T-cell (primary cell): Measurements from ENCODE around the gene PCBP2. TPM values are rescaled to one million over a fixed set of nuclear protein-coding genes. Genes with fewer than 3 reads are reported as not detected.
A peak's percentile ranks its signal among the peaks of the same experiment; 100 is the strongest.

ENCODE experiments used
- ATAC-seq, 4 experiments: fragments of 200-7000 bp in 3 of 4; fragments of 150-1000 bp in 1 of 4; cut with Tn5 transposase; replicated peaks in 1 of 4; 1 replicate in 3 of 4; 2 replicates in 1 of 4; pipeline ENCODE4 v1.10.0; 2021; ENCODE audit warnings: moderate library complexity in 3 of 4, mild to moderate bottlenecking in 2 of 4, moderate number of reproducible peaks in 1 of 4
- CTCF ChIA-PET, 2 donors: fragments of 300-600 bp; sonication (Branson Sonifier 250); formaldehyde crosslinking; loops; one replicate each; lab custom pipeline; 2022; ENCODE audit warnings: antibody characterized with exemption in 2 of 2; lab: Charles Lee
- POLR2A ChIA-PET, 2 donors: fragments of 300-600 bp; sonication (Branson Sonifier 250); formaldehyde crosslinking; loops; one replicate each; lab custom pipeline; 2022; ENCODE audit warnings: antibody characterized with exemption in 2 of 2; lab: Charles Lee
- DNase-seq, 35 experiments: peaks; one replicate each; pipeline versions ENCODE4 v3.0.0 to v3.0.0-alpha.2; 2013 to 2023
- H3K27ac ChIP-seq: one replicate; pipeline ENCODE4 v1.5.1; 2013; ENCODE audit warnings: low read length
- H3K27me3 ChIP-seq, 2 experiments: replicated peaks in 1 of 2; 1 replicate in 1 of 2; 2 replicates in 1 of 2; pipeline versions ENCODE4 v1.6.1 to v1.7.0; 2013; ENCODE audit warnings: low read length in 1 of 2, mixed read lengths in 1 of 2; ENCODE audit not compliant: control insufficient read depth in 2 of 2, insufficient read depth in 2 of 2; ENCODE audit errors: extremely low read depth in 1 of 2
- H3K36me3 ChIP-seq, 2 donors: 1 replicate in 1 of 2; 2 replicates in 1 of 2; pipeline versions ENCODE4 v1.6.1 to v1.7.0; 2013; ENCODE audit warnings: low read length in 1 of 2; ENCODE audit not compliant: control insufficient read depth in 2 of 2, insufficient read depth in 1 of 2; ENCODE audit errors: extremely low read depth in 1 of 2
- H3K4me1 ChIP-seq, 2 experiments: 1 replicate in 1 of 2; 2 replicates in 1 of 2; pipeline versions ENCODE4 v1.6.1 to v1.7.0; 2013; ENCODE audit warnings: low read length in 2 of 2, mixed read lengths in 1 of 2; ENCODE audit not compliant: insufficient read depth in 2 of 2, control insufficient read depth in 1 of 2; ENCODE audit errors: extremely low read depth in 1 of 2
- H3K4me3 ChIP-seq, 2 donors: 1 replicate in 1 of 2; 2 replicates in 1 of 2; pipeline versions ENCODE4 v1.5.1 to v1.7.0; 2013; ENCODE audit warnings: mild to moderate bottlenecking in 2 of 2, low read length in 1 of 2, moderate library complexity in 1 of 2; ENCODE audit not compliant: control insufficient read depth in 1 of 2; ENCODE audit errors: extremely low read depth in 1 of 2
- H3K9me3 ChIP-seq: 2 replicates; pipeline ENCODE4 v1.7.0; 2013
- H3K27ac Mint-ChIP-seq, 2 donors: one replicate each; pipeline ENCODE4 v1.8.0; 2020 to 2021; ENCODE audit warnings: mild to moderate bottlenecking in 2 of 2, mixed read lengths in 2 of 2
- H3K27me3 Mint-ChIP-seq, 2 donors: one replicate each; pipeline ENCODE4 v1.8.0; 2021 to 2022; ENCODE audit warnings: mixed read lengths in 2 of 2
- H3K36me3 Mint-ChIP-seq: one replicate; pipeline ENCODE4 v1.8.0; 2021; ENCODE audit warnings: mixed read lengths
- H3K4me1 Mint-ChIP-seq, 3 donors: one replicate each; pipeline ENCODE4 v1.8.0; 2020 to 2022; ENCODE audit warnings: mixed read lengths in 3 of 3, mild to moderate bottlenecking in 1 of 3
- H3K4me3 Mint-ChIP-seq, 3 donors: one replicate each; pipeline ENCODE4 v1.8.0; 2020 to 2022; ENCODE audit warnings: mild to moderate bottlenecking in 3 of 3, mixed read lengths in 3 of 3, moderate library complexity in 3 of 3
- H3K9me3 Mint-ChIP-seq, 3 donors: one replicate each; pipeline ENCODE4 v1.8.0; 2020 to 2022; ENCODE audit warnings: mixed read lengths in 3 of 3
- WGBS: methylation state at CpG from one replicate; pipeline ENCODE4 v1.1.5; 2013; ENCODE audit warnings: missing lambda C conversion rate; ENCODE audit not compliant: insufficient coverage; 5-methylcytosine and 5-hydroxymethylcytosine counted together
- total RNA-seq, 35 experiments: library from RNA in 6 of 35; stranded (reverse) in 6 of 35; fragments of 120-200 nt in 1 of 35; gene quantifications; one replicate each; pipeline versions ENCODE4 v1.2.1 to v1.2.4 and lab custom pipeline; 2013 to 2026

PCBP2 gene
- total RNA-seq, 5 donors from 2014 or later (not counting 1 experiment from before 2014, with no cell fraction given): 707 to 1,066 (median 764) TPM

DNA sequence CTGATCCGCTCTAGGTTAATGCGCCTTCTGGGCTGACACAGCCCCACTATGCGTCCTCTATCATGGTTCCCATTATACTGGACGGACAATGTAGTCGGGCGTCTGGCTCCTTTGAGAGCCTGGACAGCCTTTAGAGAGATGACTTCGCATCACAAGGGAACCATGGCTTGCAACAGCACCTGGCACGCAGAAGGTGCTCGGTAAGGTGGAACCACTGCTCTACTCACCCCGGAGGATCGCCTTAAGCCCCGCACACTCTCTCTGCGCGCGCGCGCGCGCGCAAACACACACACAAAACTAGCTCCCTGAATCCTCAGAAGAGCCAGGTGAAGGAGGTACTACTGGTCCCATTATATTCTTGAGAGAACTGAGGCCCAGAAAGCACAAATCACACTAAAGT, 40.3 kb downstream of the PCBP2 start:
- no peaks in the 10 kb centered on the region for H3K9me3 ChIP-seq
- peak overlapping the region; percentile 88 to 89 for H3K27ac Mint-ChIP-seq
- peak in 1 of 4 experiments; percentile 15 for ATAC-seq
- peaks cover 27 to 36% (median 27%) of the 10 kb centered on the region in 3 donors for H3K4me1 Mint-ChIP-seq
- no peak overlapping the region for H3K4me3 ChIP-seq
- peaks cover 11 to 28% of the 10 kb centered on the region in 2 experiments for H3K4me1 ChIP-seq
- POLR2A ChIA-PET: interaction anchor here (0.5 to 1.3 kb wide), 7 partner anchors 9 to 869 kb away, joined by 3 to 8 read pairs (median 3); partner anchors contain the start of gene TARBP2 (in 1 of the 2)
- H3K36me3 ChIP-seq: peaks cover 0 to 7% of the 10 kb centered on the region in 2 donors
- peak overlapping the region; percentile 80 for H3K27ac ChIP-seq
- H3K9me3 Mint-ChIP-seq: no peaks in the 10 kb centered on the region
- H3K27me3 Mint-ChIP-seq: no peaks in the 10 kb centered on the region
- peak overlapping the region; percentile 87 to 95 (median 94) for H3K4me3 Mint-ChIP-seq
- H3K36me3 Mint-ChIP-seq: no peaks in the 10 kb centered on the region
- peak in 1 of 35 experiments; percentile 35 for DNase-seq
- CTCF ChIA-PET: interaction anchor here (0.6 to 1.9 kb wide), 10 partner anchors 9 to 390 kb away, joined by 3 to 7 read pairs (median 4); partner anchors contain the start of genes AAAS (in 1 of the 2), SP1 (in 1 of the 2) and TARBP2 (in 1 of the 2)
- no peaks in the 10 kb centered on the region for H3K27me3 ChIP-seq
- WGBS: 93% methylated on average over 7 of the region's 20 CpGs

DNA sequence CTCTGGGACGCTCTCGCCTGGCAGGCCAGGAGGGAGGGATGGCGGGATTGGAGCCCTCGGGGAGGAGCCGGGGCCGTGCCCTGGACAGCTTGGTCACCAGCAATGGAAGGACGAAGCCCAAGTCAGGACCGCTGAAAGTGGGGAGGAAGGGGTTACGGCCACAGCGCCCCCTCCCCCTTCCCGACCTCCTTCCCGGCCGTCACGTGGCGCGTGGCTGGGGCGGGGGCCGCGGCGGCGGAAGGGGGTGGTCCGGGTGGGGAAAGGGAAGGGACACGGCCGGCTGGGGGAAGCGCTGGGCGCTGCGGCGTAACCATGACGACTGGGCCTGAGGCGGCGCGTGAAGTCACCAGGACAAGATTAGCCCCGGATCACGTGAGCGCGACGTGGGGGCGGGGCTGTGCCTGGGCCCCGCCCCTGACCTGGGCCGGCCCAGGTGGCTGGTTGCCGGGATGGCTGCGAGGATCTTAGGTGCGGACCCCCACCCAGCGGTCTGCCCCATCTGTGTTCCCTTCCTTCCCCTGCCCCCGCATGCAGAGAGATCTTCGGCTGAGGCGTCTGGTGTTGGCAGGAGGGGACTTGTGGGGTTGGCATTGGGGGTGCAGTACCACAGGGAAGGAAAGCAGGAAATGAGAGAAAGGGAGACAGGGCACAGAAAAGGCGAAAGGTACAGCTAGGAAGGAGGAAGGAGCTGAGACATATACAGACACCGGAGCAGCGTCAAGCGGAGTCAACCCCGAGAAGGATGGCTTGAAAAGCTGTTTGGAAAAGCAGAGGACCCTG, 41.1 kb downstream of the PCBP2 start:
- Mint-ChIP-seq H3K4me3 (peak overlapping the region; percentile 87 to 95 (median 94)), H3K4me1 (peaks cover 28 to 44% (median 32%) of the 10 kb centered on the region in 3 donors), H3K27ac (peak overlapping the region; percentile 95), H3K36me3 (no peaks in the 10 kb centered on the region), H3K27me3 (no peaks in the 10 kb centered on the region), H3K9me3 (no peaks in the 10 kb centered on the region)
- ChIA-PET POLR2A (interaction anchor here (0.5 to 1.2 kb wide), 3 partner anchors 11 to 233 kb away, joined by 3 to 8 read pairs (median 5); no protein-coding TSS in a partner anchor), CTCF (interaction anchor here (0.5 to 1.2 kb wide), 3 partner anchors 172 to 1250 kb away, joined by 3 to 4 read pairs (median 3); no protein-coding TSS in a partner anchor)
- DNase-seq (peak; percentile 61 to 91 (median 79)), ATAC-seq (peak; percentile 92 to 94 (median 93))
- H3K4me3 ChIP-seq: peak overlapping the region; percentile 58 to 64
- H3K27me3 ChIP-seq: no peaks in the 10 kb centered on the region
- peaks cover 11 to 29% of the 10 kb centered on the region in 2 experiments for H3K4me1 ChIP-seq
- H3K36me3 ChIP-seq: peaks cover 0 to under 1% of the 10 kb centered on the region in 2 donors
- WGBS: 3% methylated on average over 29 of the region's 52 CpGs
- peak overlapping the region; percentile 80 for H3K27ac ChIP-seq
- no peaks in the 10 kb centered on the region for H3K9me3 ChIP-seq

DNA sequence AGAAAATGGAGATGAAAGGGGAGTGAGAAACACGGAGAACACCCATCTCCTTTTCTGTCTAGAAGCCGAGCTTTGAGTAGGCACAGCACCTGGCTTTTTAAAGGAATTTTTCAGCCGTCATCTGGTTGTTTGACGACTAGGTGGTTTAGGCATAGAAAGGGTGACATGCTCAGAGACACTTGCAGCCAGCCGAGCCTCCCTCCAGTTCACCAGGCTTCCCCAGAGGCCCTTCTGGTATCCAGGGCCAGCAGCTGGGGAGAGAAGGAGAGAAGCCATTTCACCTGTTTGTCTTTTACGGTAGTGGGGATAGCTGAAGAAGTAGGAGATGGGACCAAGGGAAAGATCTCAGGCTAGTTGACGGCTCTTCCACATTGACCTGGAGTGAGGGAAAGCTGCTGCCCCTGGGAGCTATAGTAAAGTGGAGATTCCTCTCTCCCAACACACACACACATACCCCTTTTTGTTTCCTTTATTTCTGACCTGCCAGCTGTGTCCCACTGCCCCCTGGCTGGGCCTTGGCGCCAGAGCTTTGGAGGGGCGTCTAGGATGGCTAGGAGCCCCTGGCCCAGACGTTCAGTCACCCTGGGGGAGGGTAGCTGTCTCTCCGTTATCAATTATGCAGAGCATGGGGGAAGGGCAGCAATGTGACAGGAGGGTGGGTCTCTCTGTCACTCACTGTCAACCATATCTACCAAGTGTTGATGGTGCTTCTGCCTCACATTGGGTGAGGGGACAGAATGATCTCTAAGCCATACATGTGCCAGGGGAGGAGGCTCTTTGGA, 41.9 kb downstream of the PCBP2 start:
- H3K36me3 Mint-ChIP-seq: no peaks in the 10 kb centered on the region
- ChIA-PET CTCF (interaction anchor here (0.5 to 1.2 kb wide), 5 partner anchors 19 to 1251 kb away, joined by 3 to 6 read pairs (median 3); no protein-coding TSS in a partner anchor), POLR2A (interaction anchor here (0.5 to 1.2 kb wide), 3 partner anchors 12 to 487 kb away, joined by 3 to 5 read pairs (median 4); no protein-coding TSS in a partner anchor)
- H3K27ac Mint-ChIP-seq: peak overlapping the region; percentile 95
- no peaks in the 10 kb centered on the region for H3K27me3 Mint-ChIP-seq
- Histone ChIP-seq H3K27ac (peak overlapping the region; percentile 66), H3K4me3 (peak overlapping the region; percentile 58 to 64), H3K9me3 (no peaks in the 10 kb centered on the region), H3K4me1 (peaks cover 17 to 36% of the 10 kb centered on the region in 2 experiments), H3K27me3 (no peaks in the 10 kb centered on the region), H3K36me3 (no peaks in the 10 kb centered on the region)
- peak in 1 of 4 experiments; percentile 2 for ATAC-seq
- 5% methylated on average over 4 of the region's 11 CpGs for WGBS
- no peaks in the 10 kb centered on the region for H3K9me3 Mint-ChIP-seq
- no peak for DNase-seq
- peaks cover 36 to 52% (median 39%) of the 10 kb centered on the region in 3 donors for H3K4me1 Mint-ChIP-seq
- peak overlapping the region; percentile 87 to 95 (median 94) for H3K4me3 Mint-ChIP-seq

DNA sequence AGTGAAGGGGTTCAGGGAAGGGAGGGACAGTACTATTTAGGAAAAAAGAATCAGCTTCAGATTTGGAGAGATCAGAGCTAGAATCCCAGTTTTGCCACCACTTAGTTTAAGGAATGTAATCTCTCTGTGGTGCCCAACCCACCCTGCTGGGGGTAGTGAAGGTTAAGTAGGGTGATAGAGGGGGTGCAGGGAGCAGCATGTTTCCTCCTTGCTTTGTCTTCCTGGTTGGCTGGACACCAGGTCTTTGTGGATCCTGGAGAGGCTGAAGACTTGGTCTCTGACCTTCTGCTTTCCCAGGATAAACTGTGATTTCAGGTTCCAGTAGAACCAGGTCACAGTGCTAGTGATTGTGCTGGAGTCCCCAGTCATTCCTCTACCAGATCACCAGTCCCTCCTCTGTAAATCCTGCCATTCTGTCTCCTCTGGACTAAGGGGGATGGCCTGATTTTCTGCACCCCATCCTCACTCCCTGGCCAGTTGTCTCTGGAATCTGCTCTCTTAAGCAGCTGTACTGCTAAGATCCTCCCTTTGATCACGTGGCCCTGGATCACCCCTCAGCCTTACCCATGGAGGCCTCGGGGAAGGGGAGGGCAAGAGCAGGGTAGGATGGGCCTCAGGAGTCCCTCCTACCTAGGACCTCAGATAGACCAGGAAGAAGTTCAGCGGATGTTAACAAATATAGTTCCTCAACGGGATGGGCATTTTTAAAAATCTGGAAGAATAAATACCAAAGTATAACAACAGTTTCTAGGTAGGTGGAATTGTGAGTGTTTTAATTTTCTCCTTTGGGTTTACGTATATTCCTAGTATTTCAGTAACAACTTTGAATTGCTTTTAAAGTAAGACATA, 44.2 kb downstream of the PCBP2 start:
- no peak overlapping the region for H3K27ac ChIP-seq
- no CpG with 5 or more reads among the region's 5 CpGs for WGBS
- Mint-ChIP-seq H3K4me1 (peaks cover 49 to 64% (median 50%) of the 10 kb centered on the region in 3 donors), H3K4me3 (no peak overlapping the region), H3K27ac (peak overlapping the region; percentile 25 to 32), H3K27me3 (no peaks in the 10 kb centered on the region), H3K36me3 (no peaks in the 10 kb centered on the region), H3K9me3 (no peaks in the 10 kb centered on the region)
- DNase-seq (no peak), ATAC-seq (no peak)
- ChIA-PET POLR2A (interaction anchor here in 1 of 2 donors (0.5 kb wide), 1 partner anchor 799 kb away, joined by 4 read pairs; no protein-coding TSS in a partner anchor), CTCF (interaction anchor here in 1 of 2 donors (0.7 kb wide), 1 partner anchor 13 kb away, joined by 4 read pairs; no protein-coding TSS in a partner anchor)
- no peak overlapping the region for H3K4me3 ChIP-seq
- no peaks in the 10 kb centered on the region for H3K9me3 ChIP-seq
- no peaks in the 10 kb centered on the region for H3K36me3 ChIP-seq
- H3K4me1 ChIP-seq: peaks cover 24 to 51% of the 10 kb centered on the region in 2 experiments
- no peaks in the 10 kb centered on the region for H3K27me3 ChIP-seq

DNA sequence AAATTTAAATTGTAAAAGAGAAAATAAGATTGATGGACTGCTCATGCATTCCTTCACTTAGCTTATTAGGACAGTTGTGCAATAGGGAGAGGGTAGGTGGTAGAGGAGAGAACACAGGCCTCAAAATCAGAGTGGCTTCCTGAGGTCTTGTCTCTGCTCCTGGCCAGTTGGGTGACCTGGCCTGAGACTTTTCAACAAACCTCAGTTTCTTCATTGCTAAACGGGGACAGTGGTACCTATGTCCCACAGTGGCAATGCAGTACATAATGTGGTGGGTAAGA, 44.8 kb downstream of the PCBP2 start:
- no peaks in the 10 kb centered on the region for H3K9me3 ChIP-seq
- ATAC-seq (no peak), DNase-seq (no peak)
- no peak overlapping the region for H3K27ac ChIP-seq
- Mint-ChIP-seq H3K36me3 (no peaks in the 10 kb centered on the region), H3K4me1 (peaks cover 51 to 66% (median 52%) of the 10 kb centered on the region in 3 donors), H3K4me3 (no peak overlapping the region), H3K27ac (peak overlapping the region in 1 of 2 donors; percentile 25), H3K27me3 (no peaks in the 10 kb centered on the region), H3K9me3 (no peaks in the 10 kb centered on the region)
- WGBS: no CpG with 5 or more reads among the region's 1 CpG
- no peak overlapping the region for H3K4me3 ChIP-seq
- no peaks in the 10 kb centered on the region for H3K36me3 ChIP-seq
- POLR2A ChIA-PET: no interaction called here
- no peaks in the 10 kb centered on the region for H3K27me3 ChIP-seq
- CTCF ChIA-PET: no interaction called here
- H3K4me1 ChIP-seq: peaks cover 26 to 55% of the 10 kb centered on the region in 2 experiments
